OCI-LY1 (cell line): ENCODE measurements around the gene SH3BP5L.

Experiments
- EZH2 ChIP-seq: fragments of 200-600 bp; sonication (generic), shearing (Covaris generic); IDR thresholded peaks from 2 replicates; pipeline ENCODE4 v1.8.0; 2017; ENCODE audit warnings: borderline replicate concordance, mixed run types, mild to moderate bottlenecking, antibody characterized with exemption, low read length, moderate library complexity, mixed read lengths
- TF ChIP-seq, protein P1 (sequence below): fragments of 200-600 bp; sonication (generic), shearing (Covaris generic); IDR thresholded peaks from 2 replicates; pipeline ENCODE4 v1.5.1; 2017; ENCODE audit warnings: mild to moderate bottlenecking, antibody characterized with exemption, low read length, moderate library complexity, mixed read lengths

DNA sequence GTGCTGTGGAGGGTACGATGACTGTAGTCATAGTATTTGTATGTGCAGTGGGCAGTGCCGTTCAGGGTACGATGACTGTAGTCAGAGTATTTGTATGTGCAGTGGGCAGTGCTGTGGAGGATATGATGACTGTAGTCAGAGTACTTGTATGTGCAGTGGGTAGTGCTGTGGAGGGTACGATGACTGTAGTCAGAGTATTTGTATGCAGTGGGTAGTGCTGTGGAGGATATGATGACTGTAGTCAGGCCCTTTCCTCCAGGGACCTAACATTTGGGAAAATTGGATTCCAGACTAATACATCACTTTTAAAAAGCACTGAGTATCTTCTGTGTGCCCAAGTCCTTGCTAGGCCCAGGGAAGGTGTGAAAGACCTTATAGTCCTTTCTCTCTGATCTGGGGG is 15.2 kb upstream of the SH3BP5L start:
- TF ChIP-seq, protein P1, sequence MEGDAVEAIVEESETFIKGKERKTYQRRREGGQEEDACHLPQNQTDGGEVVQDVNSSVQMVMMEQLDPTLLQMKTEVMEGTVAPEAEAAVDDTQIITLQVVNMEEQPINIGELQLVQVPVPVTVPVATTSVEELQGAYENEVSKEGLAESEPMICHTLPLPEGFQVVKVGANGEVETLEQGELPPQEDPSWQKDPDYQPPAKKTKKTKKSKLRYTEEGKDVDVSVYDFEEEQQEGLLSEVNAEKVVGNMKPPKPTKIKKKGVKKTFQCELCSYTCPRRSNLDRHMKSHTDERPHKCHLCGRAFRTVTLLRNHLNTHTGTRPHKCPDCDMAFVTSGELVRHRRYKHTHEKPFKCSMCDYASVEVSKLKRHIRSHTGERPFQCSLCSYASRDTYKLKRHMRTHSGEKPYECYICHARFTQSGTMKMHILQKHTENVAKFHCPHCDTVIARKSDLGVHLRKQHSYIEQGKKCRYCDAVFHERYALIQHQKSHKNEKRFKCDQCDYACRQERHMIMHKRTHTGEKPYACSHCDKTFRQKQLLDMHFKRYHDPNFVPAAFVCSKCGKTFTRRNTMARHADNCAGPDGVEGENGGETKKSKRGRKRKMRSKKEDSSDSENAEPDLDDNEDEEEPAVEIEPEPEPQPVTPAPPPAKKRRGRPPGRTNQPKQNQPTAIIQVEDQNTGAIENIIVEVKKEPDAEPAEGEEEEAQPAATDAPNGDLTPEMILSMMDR = no peak
- TF ChIP-seq EZH2 = no peak
